ELR (cell line): ENCODE measurements around the gene TLX2.
A peak's percentile ranks its signal among the peaks of the same experiment; 100 is the strongest.
"Not testable (repeated sequence)": the region's sequence is repeated elsewhere in the genome, so short reads cannot be mapped to it uniquely, and the experiment has no call there.

Experiments used
- DNase-seq: peaks from one replicate; pipeline ENCODE4 v3.0.0-alpha.2; 2015; ENCODE audit warnings: low read depth

TLX2 gene

DNA sequence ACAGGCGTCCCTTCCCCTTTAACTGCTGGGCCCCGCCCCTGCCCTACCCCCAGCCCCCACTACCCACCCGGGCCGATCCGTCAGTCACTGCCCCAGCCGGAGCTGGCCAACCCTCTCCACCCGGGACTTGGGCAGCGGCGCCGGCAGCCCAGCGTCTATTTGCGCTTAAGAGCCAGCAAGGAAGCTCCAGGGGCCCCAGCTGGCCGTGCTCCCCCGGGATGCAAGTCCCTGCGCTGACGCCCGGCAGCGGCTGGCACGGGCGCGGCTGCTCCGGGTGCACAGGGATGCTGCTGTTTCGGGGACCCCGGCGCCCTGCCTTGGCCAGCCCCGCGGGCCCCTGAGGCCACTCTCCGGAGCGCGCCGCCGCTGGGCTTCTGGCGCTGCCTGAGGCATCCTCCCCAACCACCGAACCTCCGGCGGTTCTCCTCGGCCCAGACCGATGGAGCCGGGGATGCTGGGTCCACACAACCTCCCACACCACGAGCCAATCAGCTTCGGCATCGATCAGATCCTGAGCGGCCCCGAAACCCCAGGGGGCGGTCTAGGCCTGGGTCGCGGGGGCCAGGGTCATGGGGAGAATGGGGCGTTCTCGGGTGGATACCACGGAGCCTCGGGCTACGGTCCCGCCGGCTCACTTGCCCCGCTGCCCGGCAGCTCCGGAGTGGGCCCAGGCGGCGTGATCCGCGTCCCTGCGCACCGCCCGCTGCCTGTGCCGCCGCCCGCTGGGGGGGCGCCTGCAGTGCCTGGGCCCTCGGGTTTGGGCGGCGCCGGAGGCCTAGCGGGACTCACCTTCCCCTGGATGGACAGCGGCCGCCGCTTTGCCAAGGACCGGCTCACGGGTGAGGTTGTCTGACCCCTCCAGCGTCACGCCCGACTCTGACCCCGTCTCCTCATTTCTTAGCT lies at the start of gene TLX2:
TLX2 (plus strand) TSS at position 83 of the 903 bp plus-strand sequence; CDS start at position 440, 357 bp downstream.
- DNase-seq = no peak

DNA sequence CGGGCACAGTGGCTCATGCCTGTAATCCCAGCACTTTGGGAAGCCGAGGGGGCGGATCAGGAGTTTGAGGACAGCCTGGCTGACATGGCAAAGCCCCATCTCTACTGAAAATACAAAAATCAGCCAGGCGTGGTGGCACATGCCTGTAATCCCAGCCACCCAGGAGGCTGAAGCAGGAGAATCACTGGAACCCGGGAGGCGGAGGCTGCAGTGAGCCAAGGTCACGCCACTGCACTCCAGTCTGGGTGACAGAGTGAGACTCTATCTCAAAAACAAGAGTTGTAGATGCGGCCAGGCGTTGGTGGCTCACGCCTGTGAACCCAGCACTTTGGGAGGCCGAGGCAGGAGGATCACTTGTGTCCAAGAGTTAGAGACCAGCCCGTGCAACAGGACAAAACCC lies 43.5 kb upstream of the TLX2 start:
- not testable (repeated sequence) for DNase-seq

DNA sequence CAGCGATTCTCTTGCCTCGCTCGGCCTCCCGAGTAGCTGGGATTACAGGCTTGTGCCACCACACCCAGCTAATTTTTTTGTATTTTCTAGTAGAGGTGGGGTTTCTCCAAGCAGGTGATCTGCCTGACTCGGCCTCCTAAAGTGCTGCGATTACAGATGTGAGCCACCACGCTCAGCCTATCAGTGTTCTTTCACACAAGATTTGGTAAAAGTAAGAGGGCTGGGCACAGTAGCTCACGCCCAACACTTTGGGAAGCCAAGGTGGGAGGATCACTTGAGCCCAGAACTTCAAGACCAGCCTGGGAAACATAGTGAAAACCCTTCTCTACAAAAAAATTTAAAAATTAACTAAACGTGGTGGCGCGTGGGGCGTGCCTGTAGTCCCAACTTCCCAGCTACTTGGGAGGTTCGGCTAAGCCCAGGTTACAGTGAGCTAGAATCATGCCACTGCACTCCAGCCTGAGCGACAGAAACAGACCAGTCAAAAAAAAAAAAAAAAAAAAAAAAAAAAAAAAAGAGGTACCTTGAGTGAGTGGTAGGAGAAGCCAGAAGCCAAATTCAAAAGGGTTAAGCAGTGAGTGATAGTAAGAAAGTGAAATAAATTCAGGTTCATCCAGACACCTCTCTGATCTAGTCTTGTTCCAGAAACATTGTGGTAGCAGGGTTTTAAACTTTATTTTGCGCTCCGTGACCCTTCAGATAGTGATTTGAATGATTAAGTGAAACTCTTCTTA lies 42.8 kb upstream of the TLX2 start:
- DNase-seq = no peak

DNA sequence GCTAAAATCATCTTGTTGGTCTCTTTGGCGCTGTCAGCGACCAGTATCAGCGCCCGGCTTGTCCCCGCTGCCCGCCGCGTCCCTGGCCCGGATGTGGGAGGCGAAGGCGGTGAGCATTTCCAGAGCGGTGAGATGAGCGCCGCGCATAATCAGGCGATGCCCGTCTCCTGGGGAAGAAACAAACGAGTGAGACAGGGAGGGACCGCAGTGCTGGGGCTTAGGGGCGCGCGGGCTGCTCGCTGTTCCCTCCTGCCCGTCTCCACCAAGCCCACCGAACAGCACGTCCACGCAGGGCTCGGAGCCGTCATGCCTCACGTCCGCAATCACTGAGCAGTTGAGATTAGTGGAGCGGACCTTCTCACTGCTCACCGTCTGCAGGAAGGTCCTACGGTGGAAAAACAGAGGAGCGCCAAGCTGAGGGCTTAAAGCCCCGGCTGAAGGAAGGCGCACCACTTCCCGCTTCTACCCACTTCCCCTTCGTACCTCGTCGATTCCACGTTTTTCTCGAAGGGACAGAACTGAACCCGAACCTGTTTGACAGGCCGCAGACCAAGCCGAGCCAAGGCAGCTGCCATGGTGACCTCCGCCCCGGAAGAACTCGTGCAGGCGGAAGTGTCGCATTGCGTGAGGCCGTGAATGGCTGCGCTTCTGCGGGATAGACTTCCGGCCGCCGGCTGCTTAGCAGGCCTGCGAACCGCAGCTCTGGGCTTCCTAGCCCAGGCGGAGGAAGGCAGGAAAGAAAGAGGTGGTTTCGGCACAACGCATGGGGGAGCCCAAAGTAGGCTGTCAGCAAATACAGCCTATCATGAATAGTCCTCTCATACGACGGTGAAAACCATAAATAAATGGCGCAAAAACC lies 41.9 kb upstream of the TLX2 start, which contains the start of gene MRPL53:
MRPL53 (minus strand) TSS at position 595 of the 859 bp plus-strand sequence; CDS start at position 575, 20 bp downstream.
- DNase-seq = peak; percentile 97

DNA sequence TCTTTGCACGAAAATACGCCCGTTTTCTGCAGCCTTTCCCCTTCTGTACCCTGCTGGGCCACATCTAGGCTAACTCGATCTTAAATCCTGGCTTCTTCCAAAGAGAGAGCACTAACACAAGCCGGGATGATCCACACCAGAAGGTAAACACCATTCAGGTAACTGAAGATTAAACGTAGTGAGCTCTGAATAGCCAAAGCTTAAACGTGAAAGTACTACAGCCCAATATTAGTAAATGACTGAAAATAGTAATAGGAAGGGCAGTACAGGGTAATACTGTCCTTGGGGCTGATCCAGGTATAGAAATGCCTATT lies 41.3 kb upstream of the TLX2 start:
- no peak for DNase-seq

DNA sequence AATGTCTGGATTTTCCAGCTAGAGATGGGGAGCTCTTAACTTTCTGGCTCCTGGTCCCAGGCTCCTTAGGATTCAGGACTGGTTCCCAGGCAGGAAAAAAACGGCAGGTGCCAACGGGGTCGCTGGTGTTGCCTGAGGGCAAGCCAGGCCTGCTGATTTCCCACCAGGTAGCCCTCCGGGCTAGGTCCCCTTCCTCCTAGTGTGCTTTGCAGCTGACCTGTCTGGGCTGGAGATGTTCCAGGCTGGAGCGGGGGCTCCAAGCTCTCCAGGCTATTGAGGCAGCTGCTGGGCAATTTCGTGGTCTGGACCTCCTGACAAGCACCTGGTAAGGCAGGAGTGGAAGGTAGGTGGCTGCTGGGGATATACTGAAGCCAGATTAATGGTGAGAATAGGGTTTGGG lies 39.8 kb upstream of the TLX2 start:
- DNase-seq = no peak

DNA sequence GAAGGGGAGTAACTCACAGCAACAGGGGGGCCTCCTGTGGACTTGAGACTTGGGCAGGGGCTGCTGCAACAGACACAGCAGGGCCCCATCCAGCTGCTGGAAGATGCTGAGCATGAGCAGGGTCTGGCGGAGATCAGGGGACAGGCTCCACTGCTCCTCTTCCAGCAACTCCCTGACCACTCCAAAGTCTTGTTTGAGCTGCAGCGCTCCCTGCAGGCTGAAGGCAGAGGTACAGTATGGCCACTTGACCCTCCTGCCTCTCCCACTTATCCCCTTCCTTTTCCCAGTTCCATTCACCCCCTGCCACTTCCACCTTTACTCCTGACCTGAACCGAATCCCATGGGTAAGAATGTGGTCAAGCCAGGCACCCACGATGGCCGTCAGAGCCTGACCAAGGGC lies 39.4 kb upstream of the TLX2 start:
- peak; percentile 32 for DNase-seq

DNA sequence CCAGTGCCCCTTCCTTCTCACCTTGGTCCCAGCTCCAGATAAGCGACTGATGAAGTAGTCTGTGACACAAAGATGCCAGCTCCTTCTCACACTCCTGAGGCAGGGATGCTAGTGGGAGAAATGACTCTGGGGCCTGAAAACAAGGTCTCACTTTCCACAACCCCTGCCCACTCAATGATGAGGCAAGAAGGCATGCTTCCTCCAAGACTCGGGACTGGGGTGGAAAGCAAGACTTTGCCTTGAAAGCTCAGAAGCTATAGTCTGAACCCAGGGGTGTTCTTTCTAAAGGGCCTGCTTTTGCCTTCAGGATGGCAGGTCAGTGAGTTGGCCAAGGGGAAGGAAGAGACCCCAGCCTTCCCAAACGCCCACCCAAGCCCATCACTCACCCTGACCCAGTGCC lies 32.8 kb upstream of the TLX2 start:
- DNase-seq = no peak

DNA sequence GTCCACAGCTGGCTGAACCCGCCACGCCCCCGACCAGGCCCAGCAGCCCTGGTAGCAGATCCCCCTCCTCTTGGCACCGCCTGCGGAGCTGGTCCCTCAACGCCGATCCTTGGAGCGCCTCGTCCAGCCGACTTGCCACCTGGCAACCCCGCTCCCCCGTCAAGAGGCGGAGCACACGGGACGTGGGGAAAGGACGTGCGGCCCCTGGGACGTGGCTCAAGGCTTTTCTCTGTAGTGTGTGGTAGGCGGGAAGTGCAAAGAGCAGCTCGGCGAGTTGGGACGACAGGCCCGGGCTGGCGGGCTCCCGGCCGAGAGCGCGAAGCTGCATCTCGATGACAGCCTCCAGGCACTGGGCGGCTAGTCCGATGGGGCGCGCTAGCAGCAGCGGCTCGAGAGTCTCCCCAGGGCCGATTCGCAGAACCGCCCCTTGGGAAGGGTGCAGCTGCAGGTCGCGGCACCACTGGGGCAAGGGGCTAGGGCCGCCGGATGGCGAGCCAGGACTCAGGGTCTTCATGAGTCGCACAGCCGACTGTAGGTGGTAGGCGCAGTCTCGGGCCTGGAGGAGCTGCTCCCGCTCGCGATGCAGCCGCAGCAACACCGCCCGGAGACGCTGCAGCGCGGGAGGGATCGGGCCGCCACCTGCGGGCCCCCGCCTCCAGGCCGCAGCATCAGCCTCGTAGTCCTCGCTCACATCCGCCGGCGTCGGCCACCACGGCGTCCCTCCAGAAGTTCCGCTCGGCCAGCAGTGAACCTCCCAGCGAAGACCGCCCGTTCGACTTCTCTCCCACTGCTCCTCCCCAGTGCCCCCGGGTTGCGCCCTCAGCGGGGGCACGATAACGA lies 32.1 kb upstream of the TLX2 start:
- peak; percentile 68 for DNase-seq

DNA sequence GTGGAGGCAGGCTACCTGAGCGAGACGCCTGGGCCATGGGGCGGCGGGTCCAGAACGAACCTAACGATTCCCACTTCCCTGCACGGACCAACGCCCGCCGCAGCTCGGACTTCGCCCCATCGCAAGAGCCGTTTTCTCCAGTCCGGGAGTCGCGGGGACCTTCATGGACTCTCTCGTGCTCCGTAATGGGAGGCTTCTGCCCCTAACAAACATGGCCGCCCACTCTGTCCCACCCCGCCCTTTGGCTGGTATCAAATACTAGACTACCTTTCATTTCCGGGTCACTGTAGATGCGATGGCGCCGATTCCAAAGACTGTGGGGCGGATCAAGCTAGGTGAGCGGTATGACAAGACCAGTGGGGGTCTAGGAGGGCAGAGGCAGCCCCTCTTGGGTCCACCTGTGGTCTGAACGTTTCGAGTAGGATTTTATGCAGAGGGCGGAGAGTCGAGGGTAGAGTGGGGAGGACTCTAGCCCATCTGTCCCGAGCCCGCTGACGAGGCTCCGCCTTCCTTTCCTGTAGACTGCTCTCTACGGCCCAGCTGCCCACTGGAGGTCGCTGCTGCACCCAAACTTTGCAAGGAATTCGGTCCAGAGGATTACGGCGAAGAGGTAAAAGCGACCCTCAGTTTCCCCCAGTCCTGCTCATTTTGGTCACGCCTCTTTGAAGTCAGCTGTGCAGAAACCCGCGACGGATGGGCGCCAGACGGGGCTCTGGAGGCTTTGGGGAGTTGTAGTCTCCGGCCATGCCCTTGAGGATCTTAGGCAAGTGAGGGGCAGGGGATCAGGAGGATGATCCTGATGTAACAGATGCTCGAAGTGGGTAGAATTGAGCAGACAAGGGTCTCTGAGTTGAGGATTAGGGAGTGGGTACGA lies 31.2 kb upstream of the TLX2 start, which contains the start of the genes CCDC142 and TTC31:
CCDC142 (minus strand) TSS at position 198 of the 874 bp plus-strand sequence; CDS start at position 37, 161 bp downstream.
TTC31 (plus strand) TSS at position 281 of the 874 bp plus-strand sequence; CDS start at position 296, 15 bp downstream.
- peak; percentile 96 for DNase-seq

DNA sequence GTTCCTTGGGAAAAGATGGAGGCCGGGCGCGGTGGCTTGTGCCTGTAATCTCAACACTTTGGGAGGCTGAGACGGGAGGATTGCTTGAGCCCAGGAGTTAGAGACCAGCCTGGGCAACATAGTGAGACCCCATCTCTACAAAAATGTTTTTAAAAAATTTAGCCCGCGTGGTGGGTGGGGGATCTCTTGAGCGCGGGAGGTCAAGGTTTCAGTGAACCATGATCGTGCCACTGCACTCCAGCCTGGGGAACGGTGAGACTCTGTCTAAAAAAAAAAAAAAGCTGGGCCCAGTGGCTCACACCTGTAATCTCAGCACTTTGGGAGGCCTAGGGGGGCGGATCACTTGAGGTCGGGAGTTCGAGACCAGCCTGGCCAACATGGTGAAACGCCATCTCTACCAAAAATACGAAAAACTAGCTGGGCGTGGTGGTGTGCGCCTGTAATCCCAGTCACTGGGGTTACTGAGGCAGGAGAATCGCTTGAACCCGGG lies 30.5 kb upstream of the TLX2 start:
- DNase-seq = not testable (repeated sequence)

DNA sequence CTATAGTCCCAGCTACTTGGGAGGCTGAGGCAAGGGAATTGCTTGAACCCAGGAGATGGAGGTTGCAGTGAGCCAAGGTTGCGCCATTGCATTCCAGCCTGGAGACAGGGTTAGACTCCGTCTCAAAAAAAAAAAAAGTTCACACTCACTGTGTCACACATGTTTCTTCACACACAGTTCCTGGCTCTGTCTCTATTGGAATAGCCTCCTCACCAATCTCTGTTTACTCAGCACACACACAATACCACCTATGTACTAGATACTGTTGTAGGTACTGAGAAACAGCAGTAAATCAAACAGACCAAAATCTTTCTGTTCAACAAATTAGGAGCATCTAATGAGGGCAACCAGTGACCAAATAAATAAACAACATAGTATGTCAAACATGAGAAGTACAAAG lies 28.1 kb upstream of the TLX2 start:
- DNase-seq = no peak

DNA sequence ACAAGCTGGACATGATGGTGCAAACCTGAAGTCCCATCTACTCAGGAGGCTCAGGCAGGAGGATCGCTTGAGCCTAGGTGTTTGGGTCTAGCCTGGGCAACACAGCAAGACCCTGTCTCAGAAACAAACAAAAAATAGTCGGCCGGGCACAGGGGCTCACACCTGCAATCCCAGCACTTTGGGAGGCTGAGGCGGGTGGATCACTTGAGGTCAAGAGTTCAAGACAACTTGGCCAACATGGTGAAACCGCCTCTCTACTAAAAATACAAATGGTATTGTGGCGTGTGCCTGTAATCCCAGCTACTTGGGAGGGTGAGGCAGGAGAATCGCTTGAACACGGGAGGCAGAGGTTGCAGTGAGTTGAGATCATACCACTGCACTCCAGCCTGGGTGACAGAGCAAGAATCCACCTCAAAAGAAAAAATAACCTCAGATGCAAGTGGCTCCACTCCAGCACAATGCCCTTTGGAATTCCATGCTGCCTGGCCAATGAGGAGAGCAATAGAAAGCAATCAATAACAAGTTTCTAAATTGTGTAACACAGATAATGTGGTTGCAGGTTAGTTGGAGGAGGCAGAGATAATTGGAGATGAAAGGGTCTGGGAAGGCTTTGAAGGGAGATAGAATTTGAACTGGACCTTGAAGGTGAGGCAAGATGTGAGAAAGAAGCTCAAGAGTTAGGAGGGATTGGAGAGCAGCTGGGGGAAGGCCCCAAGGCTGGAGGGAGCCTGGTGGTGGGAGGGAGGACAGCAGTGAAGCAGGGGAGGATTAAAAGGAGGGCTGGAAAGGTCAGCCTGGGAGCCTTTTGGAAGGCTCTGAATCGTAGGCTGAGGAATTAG lies 25.4 kb upstream of the TLX2 start:
- DNase-seq = no peak

DNA sequence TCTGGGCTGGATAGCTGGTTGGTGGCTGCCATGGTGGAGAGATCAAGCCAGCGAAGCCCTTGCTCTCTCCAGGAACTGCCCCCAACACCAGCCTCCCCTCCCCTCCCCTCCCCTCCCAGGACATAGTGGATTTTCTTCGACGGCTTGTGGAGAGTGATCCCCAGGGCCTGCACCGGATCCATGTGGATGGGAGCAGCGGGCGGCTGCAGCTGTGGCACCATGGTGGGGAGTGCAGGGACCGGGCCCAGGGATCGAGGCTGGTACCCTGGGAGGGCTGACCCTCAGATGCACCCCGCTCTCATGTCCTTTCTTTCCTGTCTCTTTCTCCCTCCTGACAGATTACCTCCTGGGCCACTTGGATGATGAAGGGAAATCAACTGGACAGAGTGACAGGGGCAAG lies 24.3 kb upstream of the TLX2 start:
- no peak for DNase-seq

DNA sequence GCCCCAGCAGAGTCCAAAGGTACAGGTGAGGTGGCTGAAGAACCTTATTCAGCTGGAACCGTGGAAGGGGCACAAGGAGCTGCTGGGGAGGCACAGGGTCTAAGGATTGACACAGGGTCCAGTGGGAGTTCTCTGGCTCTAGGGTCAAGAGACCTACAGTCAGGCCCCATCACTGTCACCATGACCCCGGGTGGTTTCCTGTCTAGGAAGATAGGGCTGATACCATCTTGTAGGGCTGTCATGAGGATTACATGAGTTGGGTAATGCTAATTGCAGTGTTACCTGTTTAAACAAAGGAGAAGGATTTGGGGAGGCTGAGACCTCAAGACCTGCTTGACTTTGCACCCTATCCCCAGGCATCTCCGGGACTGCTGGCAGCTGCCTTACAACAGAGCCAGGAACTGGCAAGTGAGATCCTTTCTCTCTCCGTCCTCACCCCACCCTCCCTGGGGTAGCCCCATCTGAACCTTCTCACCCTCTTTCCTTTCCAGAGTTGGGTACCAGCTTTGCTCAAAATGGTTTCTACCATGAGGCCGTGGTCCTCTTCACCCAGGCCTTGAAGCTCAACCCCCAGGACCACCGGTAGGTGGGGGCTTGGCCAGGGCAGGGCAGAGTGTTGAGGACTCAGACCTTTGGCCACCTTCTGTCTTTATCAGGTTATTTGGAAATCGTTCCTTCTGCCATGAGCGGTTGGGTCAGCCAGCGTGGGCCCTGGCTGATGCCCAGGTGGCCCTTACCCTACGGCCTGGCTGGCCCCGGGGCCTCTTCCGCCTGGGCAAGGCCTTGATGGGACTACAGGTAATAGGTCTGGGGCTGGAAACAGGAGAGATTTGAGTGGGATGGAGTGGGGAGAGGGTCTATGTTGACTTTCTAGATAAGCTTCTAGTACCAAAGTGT lies 22.4 kb upstream of the TLX2 start:
- no peak for DNase-seq

DNA sequence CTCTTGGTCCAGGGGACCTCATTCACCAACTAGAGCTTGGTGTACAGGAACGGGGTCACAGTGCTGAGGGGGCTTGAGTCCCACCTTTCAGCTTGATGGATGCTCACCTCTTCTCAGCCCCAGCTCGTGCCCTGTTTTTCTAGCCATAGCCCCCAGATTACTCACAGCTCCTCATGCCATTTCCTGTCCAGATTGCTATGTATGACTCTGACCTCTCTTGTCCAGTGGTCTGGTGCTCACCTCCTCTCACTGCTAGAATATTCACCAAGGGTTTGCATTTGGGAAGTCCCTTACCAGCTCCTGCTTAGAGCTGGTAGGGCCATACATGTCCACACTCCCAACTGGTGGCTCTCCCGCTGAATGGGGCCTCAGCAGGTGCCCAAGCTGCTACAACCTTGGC lies 20.7 kb upstream of the TLX2 start:
- DNase-seq = peak; percentile 80

DNA sequence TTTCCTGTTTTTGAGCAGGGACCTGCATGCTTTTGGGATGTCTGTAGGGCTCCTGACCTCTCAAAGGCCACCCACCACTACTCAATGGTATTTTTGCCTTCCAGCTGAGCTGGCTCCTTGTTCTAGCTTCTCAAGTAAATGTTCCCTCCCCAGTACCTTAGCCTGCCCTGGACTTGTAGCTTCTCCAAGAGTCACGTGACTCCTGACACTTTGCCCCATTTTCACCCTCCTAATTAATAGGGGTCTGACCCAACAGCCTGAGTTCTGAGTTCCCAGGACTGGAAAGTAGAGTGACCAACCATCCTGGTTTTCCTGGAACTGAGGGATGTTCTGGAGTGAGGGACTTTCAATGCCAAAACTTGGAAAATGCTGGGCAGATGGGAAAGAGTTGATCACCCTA lies 18.8 kb upstream of the TLX2 start:
- DNase-seq = no peak
